CD14-positive monocyte (primary cell): ENCODE data around the gene ANKS6. TPM values are rescaled to one million over a fixed set of nuclear protein-coding genes. Genes with fewer than 3 reads are reported as not detected.

Experiments used
- DNase-seq, 3 donors: peaks; one replicate each; pipeline ENCODE4 v3.0.0-alpha.2; 2011 to 2022
- H2AFZ ChIP-seq: 2 replicates; pipeline ENCODE4 v1.6.0; 2012; ENCODE audit warnings: mild to moderate bottlenecking, low read depth, low read length, inconsistent platforms; ENCODE audit not compliant: insufficient read depth, poor library complexity, severe bottlenecking
- H3K27ac ChIP-seq, 2 donors: 1 replicate in 1 of 2; 2 replicates in 1 of 2; pipeline ENCODE4 v1.5.1; 2012 to 2013; ENCODE audit warnings: low read length in 2 of 2, control low read depth in 1 of 2, inconsistent platforms in 1 of 2, low read depth in 1 of 2, mild to moderate bottlenecking in 1 of 2
- H3K27me3 ChIP-seq, 2 donors: one replicate each; pipeline versions ENCODE4 v1.6.0 to v1.6.1; 2011 to 2013; ENCODE audit warnings: low read length in 2 of 2; ENCODE audit not compliant: control insufficient read depth in 2 of 2, insufficient read depth in 2 of 2
- H3K36me3 ChIP-seq, 2 donors: replicated peaks in 1 of 2; 1 replicate in 1 of 2; 2 replicates in 1 of 2; pipeline versions ENCODE4 v1.5.1 to v1.6.1; 2012 to 2013; ENCODE audit warnings: low read length in 2 of 2, control low read depth in 1 of 2, inconsistent platforms in 1 of 2, mild to moderate bottlenecking in 1 of 2; ENCODE audit not compliant: insufficient read depth in 2 of 2, control insufficient read depth in 1 of 2
- H3K4me1 ChIP-seq, 2 donors: 1 replicate in 1 of 2; 2 replicates in 1 of 2; pipeline versions ENCODE4 v1.5.1 to v1.6.1; 2012 to 2013; ENCODE audit warnings: low read length in 2 of 2, control low read depth in 1 of 2, inconsistent platforms in 1 of 2, mild to moderate bottlenecking in 1 of 2, moderate library complexity in 1 of 2; ENCODE audit not compliant: insufficient read depth in 2 of 2, control insufficient read depth in 1 of 2
- H3K4me2 ChIP-seq: replicated peaks from 2 replicates; pipeline ENCODE3; 2012; ENCODE audit warnings: low read length, moderate library complexity, mild to moderate bottlenecking; ENCODE audit not compliant: poor library complexity, severe bottlenecking; ENCODE audit errors: extremely low read depth
- H3K4me3 ChIP-seq, 3 experiments: fragments of 200-600 bp in 1 of 3; sonication (generic) in 1 of 3; replicated peaks in 1 of 3; 1 replicate in 2 of 3; 2 replicates in 1 of 3; pipeline ENCODE4 v1.5.1; 2011 to 2013; ENCODE audit warnings: low read length in 3 of 3, mild to moderate bottlenecking in 3 of 3, control low read depth in 2 of 3, low read depth in 2 of 3, inconsistent platforms in 1 of 3, moderate library complexity in 1 of 3
- H3K79me2 ChIP-seq: 2 replicates; pipeline ENCODE4 v1.6.0; 2012; ENCODE audit warnings: mild to moderate bottlenecking, control low read depth, inconsistent platforms, low read length, moderate library complexity; ENCODE audit not compliant: insufficient read depth
- H3K9ac ChIP-seq: 2 replicates; pipeline ENCODE4 v1.6.0; 2017; ENCODE audit warnings: low read length, mild to moderate bottlenecking; ENCODE audit not compliant: insufficient read depth, poor library complexity, severe bottlenecking
- H3K9me3 ChIP-seq, 2 donors: replicated peaks in 1 of 2; 1 replicate in 1 of 2; 2 replicates in 1 of 2; pipeline versions ENCODE4 v1.5.1 to v1.6.1; 2012 to 2013; ENCODE audit warnings: low read length in 2 of 2, control low read depth in 1 of 2; ENCODE audit not compliant: control insufficient read depth in 1 of 2, insufficient read depth in 1 of 2
- H4K20me1 ChIP-seq: 2 replicates; pipeline ENCODE4 v1.6.0; 2012; ENCODE audit warnings: mild to moderate bottlenecking, low read length, control low read depth, moderate library complexity; ENCODE audit not compliant: insufficient read depth
- H3K27ac Mint-ChIP-seq, 7 donors: one replicate each; pipeline ENCODE4 v1.8.0; 2020; ENCODE audit warnings: mild to moderate bottlenecking in 7 of 7, mixed read lengths in 7 of 7, moderate library complexity in 6 of 7, inconsistent platforms in 2 of 7
- H3K27me3 Mint-ChIP-seq, 3 donors: one replicate each; pipeline ENCODE4 v1.8.0; 2021 to 2022; ENCODE audit warnings: low read depth in 3 of 3, mild to moderate bottlenecking in 3 of 3, mixed read lengths in 3 of 3, moderate library complexity in 3 of 3, inconsistent platforms in 1 of 3
- H3K36me3 Mint-ChIP-seq, 2 donors: one replicate each; pipeline ENCODE4 v1.8.0; 2020; ENCODE audit warnings: mixed read lengths in 2 of 2, inconsistent platforms in 1 of 2, mild to moderate bottlenecking in 1 of 2
- H3K4me1 Mint-ChIP-seq: one replicate; pipeline ENCODE4 v1.8.0; 2020; ENCODE audit warnings: mild to moderate bottlenecking, mixed read lengths
- H3K4me3 Mint-ChIP-seq, 2 donors: one replicate each; pipeline ENCODE4 v1.8.0; 2020; ENCODE audit warnings: mild to moderate bottlenecking in 2 of 2, mixed read lengths in 2 of 2, moderate library complexity in 1 of 2
- H3K9me3 Mint-ChIP-seq, 7 donors: one replicate each; pipeline ENCODE4 v1.8.0; 2020 to 2022; ENCODE audit warnings: mixed read lengths in 7 of 7, mild to moderate bottlenecking in 6 of 7, moderate library complexity in 6 of 7, inconsistent platforms in 2 of 7
- WGBS: methylation state at CpG from one replicate; pipeline ENCODE4 v1.1.5; 2013; ENCODE audit warnings: missing lambda C conversion rate; ENCODE audit not compliant: insufficient coverage; 5-methylcytosine and 5-hydroxymethylcytosine counted together
- intact Hi-C, 2 donors: fragments of 100-400 bp; cut with micrococcal nuclease; formaldehyde crosslinking; loops; one replicate each; pipeline versions ENCODE4 v1.15.0 to v1.15.1; 2023
- polyA plus RNA-seq, 3 donors: library from polyadenylated mRNA; depleted of rRNA in 1 of 3; unstranded in 2 of 3; stranded (reverse) in 1 of 3; fragments of 300-500 nt in 2 of 3; fragments of >200 nt in 1 of 3; fragmentation: Illumina TruSeq in 2 of 3; gene quantifications; 1 replicate in 2 of 3; 2 replicates in 1 of 3; pipeline ENCODE4 v1.2.3, GENCODE V29; 2012 to 2021
- TF ChIP-seq, protein P1 (sequence below): fragments of 200-600 bp; IDR thresholded peaks from one replicate; pipeline ENCODE4 v1.8.0; 2022; ENCODE audit warnings: antibody characterized with exemption, mild to moderate bottlenecking

ANKS6 gene
- polyA plus RNA-seq, 3 donors, result 0.20 to 1.5 (median 0.56) TPM

DNA sequence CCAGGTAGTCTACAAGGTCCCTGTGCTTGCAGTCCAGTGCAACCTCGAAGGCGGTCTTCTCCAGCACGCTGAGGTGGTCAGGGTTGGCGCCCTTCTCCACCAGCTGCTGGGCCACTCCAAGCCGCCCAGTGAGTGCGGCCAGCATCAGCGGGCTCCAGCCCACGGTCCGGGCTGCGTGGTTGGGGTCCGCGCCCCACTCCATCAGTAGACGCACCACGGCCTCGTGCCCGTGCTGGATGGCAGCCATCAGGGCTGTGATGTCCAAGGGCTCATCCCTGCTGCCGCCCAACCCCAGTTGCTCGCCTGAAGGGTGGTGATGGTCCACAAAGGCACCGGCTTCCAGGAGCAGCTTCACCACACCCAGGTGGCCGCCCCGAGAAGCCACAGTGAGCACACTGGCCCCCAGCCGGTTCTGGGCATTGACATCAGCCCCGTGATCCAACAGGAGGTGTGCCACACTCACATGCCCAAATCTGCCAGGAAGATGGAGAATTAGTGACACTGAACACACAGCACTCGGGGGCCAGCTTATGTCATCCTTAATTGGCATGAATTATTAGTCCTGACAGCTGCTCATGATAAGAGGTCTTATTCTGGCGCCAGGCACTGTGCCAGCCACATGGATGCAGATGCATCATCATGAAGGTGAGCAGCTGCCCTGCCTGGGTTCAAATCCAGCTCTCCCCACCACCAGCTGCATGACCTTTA lies 6.1 kb downstream of the ANKS6 start:
- H3K27ac ChIP-seq, result no peak overlapping the region
- no peak overlapping the region for H3K4me2 ChIP-seq

DNA sequence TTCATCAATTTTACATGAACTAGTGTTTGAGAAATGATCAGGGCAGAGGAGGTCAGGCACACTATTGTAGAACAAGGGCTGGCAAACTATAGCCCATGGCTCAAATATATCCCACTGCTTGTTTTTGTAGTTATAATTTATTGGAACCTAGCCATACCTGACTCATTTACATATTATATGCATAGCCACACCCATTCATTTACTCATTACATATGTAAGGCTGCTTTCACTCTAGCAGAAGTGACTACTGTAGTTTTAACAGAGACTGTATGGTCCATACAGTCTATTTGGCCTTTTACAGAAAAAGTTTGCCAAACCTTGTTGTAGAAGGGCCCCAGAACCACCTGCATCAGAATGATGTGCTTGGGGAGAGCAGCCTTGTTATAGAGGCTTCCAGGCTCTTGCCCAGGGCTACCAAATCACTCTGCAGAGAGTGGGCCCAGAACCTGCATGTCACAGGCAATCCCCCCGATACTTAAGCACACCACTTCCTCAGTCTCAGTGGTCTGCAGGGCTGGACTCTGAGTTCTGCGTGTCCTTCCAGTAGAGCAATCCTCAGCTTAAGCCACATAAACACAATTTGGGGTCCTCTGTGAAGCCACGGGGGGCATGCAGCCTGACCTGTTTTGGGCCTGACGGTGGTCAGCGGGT lies 6.7 kb downstream of the ANKS6 start:
- Mint-ChIP-seq H3K27ac (no peak overlapping the region), H3K4me1 (peaks cover 5% of the 10 kb centered on the region), H3K4me3 (no peak overlapping the region), H3K36me3 (peaks cover 0 to 4% of the 10 kb centered on the region in 2 donors), H3K9me3 (no peaks in the 10 kb centered on the region), H3K27me3 (peaks cover under 1 to 5% (median 4%) of the 10 kb centered on the region in 3 donors)
- intact Hi-C loops, result loop anchor here (2.0 to 5.0 kb wide), 4 partner anchors 252 to 477 kb away; no protein-coding TSS in a partner anchor
- Histone ChIP-seq H2AFZ (no peak overlapping the region), H3K4me2 (no peak overlapping the region), H3K9ac (no peak overlapping the region), H3K4me3 (no peak overlapping the region), H3K36me3 (no peaks in the 10 kb centered on the region), H3K27ac (no peak overlapping the region), H3K4me1 (peaks cover 0 to 5% of the 10 kb centered on the region in 2 donors), H3K79me2 (no peaks in the 10 kb centered on the region), H3K9me3 (no peaks in the 10 kb centered on the region), H4K20me1 (no peaks in the 10 kb centered on the region), H3K27me3 (peaks cover 0 to 1% of the 10 kb centered on the region in 2 donors)
- DNase-seq, result no peak
- TF ChIP-seq, protein P1, sequence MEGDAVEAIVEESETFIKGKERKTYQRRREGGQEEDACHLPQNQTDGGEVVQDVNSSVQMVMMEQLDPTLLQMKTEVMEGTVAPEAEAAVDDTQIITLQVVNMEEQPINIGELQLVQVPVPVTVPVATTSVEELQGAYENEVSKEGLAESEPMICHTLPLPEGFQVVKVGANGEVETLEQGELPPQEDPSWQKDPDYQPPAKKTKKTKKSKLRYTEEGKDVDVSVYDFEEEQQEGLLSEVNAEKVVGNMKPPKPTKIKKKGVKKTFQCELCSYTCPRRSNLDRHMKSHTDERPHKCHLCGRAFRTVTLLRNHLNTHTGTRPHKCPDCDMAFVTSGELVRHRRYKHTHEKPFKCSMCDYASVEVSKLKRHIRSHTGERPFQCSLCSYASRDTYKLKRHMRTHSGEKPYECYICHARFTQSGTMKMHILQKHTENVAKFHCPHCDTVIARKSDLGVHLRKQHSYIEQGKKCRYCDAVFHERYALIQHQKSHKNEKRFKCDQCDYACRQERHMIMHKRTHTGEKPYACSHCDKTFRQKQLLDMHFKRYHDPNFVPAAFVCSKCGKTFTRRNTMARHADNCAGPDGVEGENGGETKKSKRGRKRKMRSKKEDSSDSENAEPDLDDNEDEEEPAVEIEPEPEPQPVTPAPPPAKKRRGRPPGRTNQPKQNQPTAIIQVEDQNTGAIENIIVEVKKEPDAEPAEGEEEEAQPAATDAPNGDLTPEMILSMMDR, result no peak
- WGBS, result 97% methylated on average over 4 of the region's 5 CpGs

More for the DNA sequence above, 6.1 kb downstream of the ANKS6 start:
- Mint-ChIP-seq H3K4me1 (peaks cover 9% of the 10 kb centered on the region), H3K4me3 (no peak overlapping the region), H3K36me3 (peaks cover 0 to 6% of the 10 kb centered on the region in 2 donors), H3K27ac (peak overlapping the region in 1 of 7 donors; percentile 9), H3K9me3 (no peaks in the 10 kb centered on the region), H3K27me3 (peaks cover 6 to 12% (median 11%) of the 10 kb centered on the region in 3 donors)
- intact Hi-C loops, result loop anchor here (2.0 to 5.0 kb wide), 4 partner anchors 253 to 478 kb away; no protein-coding TSS in a partner anchor
- Histone ChIP-seq H3K4me1 (peaks cover 0 to 5% of the 10 kb centered on the region in 2 donors), H3K27me3 (peaks cover 0 to 8% of the 10 kb centered on the region in 2 donors), H2AFZ (no peak overlapping the region), H3K4me3 (no peak overlapping the region), H3K9me3 (no peaks in the 10 kb centered on the region), H4K20me1 (no peaks in the 10 kb centered on the region), H3K79me2 (no peaks in the 10 kb centered on the region), H3K9ac (no peak overlapping the region), H3K36me3 (no peaks in the 10 kb centered on the region)
- DNase-seq, result no peak
- 96% methylated on average over 24 of the region's 25 CpGs for WGBS
- TF ChIP-seq, protein P1, result no peak
